Measurements from ENCODE around the gene ERF. TPM values are rescaled to one million over a fixed set of nuclear protein-coding genes. Genes with fewer than 3 reads are reported as not detected.

ERF gene
- polyA plus RNA-seq, 1 donor, result 34.5 TPM

DNA sequence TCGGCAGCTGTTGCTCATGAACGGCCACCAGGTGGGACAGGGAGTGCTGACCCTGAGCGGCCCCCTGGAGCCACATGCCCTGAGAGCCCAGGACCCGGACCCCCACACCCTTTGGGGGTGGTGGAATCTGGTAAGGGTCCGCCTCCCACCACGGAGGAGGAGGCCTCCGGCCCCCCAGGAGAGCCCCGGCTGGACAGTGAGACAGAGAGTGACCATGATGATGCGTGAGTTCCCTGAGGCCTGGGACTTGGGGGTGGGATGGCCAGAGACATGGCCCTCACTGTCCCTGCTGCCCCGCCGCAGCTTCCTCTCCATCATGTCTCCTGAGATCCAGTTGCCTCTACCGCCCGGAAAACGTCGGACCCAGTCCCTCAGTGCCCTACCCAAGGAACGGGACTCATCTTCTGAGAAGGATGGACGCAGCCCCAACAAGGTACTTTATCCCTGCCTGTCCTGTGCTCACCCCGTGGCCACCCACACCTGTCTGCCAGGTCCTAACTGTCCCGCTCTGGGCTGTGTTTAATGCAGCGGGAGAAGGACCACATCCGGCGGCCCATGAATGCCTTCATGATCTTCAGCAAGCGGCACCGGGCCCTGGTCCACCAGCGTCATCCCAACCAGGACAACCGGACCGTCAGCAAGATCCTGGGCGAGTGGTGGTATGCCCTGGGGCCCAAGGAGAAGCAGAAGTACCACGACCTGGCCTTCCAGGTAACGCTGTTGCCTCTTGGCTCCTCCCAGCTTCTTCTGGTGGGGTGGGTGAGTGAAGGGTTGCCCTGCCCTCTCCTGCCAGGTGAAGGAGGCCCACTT lies 32.3 kb upstream of the ERF start:
- DNase-seq, result no peak

DNA sequence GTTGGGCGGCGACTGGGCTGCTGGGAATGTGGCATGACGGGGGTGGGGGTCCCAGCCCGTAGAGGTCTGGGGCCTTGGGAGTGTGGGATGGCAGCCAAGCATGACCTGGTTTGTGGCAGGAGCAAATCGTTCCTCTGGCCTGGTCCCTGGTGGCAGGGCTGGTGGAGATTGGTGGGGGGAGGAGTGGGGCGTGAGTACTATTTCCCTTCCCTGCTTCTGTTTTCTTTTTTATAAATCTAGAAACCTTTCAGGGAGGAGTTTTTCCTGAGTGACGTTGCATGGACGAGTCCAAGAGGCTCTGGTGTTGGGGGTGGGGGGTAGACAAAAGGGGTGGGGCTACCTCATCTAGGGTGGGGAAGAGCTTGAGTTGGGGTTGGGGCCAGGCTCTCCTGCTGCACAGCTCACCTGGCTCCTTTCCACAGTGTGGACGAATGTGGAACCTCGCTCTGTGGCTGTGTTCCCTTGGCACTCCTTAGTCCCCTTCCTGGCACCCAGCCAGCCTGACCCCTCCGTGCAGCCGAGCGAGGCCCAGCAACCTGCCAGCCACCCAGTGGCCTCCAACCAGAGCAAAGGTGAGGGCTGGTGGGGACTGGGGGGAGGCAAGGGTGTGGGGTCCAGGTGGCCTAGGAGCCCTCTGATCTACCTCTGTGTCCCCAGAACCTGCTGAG lies 31.6 kb upstream of the ERF start:
- peak; percentile 45 for DNase-seq

DNA sequence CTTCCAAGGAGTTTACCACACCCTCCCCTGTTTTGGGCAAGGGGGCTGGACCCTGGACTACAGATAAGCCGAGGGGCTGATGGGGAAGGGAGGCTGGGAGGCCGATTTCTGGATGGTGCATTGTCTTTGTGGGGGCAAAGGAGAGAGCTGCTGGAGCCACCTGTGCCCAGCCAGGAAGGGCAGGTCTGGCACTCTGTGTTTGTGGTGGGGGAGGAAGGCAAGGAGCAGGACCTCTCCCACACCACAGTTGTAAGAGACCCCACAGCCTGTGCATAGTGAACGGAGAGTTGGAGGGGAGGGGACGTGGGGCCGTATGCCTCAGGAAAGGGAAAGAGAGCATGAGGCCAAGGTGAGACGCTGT lies 31.0 kb upstream of the ERF start:
- no peak for DNase-seq

DNA sequence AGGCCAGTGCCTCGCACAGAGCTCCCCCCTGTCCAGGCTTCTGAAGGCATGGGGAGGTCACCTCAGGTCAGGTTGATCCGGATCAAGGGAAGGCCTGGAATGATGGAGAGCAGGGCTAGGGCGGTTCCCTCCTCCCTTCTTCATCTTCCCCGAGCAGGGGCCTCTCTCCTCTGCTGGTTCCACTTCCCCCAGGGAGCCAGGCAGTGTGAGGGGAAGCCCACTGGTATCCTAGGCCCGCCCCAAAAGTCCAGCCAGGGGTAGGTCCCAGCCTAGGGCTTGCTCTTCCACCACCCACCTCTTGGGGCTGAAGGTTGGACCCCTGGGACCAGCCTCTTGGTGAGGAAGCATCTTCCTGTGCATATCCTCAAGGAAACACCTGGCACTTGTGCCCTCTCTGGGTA lies 30.6 kb upstream of the ERF start:
- no peak for DNase-seq

DNA sequence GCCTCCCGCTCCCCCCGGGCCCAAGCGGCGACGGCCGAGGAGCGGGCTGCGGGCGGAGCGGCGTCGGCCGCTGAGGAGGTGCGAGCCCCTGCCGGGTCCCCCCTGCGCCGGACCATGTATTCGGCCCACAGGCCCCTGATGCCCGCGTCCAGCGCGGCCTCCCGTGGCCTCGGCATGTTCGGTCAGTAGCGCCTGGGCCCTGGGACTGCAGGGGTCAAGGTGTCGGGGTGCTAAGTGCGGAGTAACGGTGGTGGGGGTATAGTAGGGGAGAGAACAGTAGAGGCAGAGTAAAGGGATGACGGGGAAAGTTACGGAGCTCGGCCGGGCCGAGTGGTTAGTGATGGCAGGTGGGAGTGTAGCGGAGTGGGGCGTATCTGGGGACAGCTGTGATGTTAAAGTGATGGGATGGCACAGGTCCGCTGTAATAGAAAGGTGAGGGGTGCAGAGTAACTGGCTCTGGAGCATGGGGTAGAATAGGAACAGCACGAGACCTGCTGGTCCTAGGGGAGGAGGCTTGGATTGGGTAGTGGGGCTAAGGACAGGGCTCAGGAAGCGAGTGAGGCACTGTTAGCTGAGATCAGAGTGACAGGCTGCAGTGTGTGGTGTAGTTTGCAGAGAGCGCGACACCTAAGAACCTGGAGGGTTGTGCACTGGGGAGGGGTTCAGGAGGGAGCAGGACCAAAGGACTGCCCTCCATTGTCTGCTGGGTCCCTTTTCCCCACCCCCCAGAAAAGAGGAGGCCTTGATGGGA lies 29.8 kb upstream of the ERF start:
- DNase-seq, result no peak

DNA sequence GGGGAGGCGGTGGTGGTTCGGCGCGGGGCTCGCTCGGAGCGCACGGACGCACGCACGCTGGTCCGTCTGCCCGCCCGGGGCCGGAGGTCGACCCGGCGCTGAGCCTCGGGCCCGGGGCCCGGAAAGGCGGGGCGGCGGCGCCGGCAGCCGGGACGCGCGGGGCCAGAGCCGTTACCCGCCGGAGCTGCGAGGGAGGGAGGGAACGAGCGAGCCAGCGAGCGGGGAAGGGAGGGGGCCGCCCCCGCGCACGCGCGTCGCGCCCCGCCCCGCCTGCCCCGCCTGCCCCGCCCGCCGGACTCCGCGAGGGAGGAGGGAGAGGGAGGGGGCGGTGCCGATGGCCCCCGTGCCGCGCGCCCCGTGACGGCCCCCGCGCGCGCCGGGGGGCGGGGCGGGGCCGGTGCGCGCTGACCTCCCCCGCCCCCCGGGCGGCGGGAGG lies 29.2 kb upstream of the ERF start:
- DNase-seq, result peak; percentile 84

DNA sequence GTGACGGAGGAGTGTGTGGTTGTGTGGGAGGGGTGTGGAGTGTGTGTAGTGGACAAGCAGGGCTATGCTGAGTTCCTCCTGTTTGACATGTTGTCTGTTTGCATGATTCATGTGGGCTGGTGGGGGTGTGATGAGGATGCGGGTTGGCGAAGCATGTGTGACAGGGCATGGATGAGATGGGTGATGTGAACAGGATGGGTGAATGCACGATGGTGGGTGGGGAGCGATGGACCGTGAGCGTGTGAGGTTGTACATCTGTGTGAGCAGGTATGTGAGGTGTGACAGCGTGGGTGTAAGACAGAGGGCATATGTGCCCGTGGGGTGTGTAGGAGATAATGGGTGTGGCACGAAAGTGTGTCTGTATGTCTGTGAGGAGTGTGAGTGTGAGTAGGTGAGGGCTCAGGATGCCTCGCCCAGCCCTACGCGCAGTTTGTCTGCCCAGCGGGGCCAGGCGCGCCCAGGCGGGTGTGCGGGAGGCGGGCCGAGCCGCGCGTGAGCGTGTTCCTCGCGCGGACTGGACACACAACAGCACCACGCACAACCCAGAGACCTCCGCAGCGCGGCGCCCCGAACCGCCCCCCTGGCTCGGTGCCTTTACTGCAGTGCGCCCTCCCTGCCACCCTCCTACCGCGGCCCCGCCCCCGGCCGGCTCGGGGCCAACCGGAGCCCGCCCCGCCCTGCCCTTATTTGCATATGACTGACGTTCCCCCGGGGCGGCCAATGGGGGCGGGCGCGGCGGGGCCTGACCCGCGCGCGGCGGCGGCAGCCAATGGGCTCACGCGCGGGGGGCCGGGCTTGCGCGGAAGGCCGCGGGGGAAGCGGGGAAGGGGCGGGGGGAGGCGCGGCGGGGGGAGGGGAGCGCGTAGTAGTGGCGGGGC lies 28.5 kb upstream of the ERF start:
- DNase-seq, result peak; percentile 97

DNA sequence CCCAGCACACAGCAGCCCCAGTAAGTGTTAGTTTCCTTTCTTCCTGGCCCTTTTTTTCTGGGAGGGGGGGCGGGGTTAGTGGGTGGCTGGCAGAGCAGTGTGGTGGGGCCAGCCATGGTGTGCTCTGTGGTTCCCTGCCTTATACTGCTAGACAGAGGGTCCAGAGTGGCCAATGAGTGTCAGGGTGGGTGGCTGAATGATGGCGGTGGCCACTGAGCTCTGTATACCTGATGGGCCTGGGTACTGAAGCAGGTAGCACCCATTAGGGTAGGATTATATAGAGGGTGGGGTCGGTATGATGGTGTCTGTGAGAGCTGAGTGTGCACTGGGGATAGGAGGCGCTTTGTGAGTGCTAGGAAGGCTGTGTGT lies 27.9 kb upstream of the ERF start:
- DNase-seq, result no peak

DNA sequence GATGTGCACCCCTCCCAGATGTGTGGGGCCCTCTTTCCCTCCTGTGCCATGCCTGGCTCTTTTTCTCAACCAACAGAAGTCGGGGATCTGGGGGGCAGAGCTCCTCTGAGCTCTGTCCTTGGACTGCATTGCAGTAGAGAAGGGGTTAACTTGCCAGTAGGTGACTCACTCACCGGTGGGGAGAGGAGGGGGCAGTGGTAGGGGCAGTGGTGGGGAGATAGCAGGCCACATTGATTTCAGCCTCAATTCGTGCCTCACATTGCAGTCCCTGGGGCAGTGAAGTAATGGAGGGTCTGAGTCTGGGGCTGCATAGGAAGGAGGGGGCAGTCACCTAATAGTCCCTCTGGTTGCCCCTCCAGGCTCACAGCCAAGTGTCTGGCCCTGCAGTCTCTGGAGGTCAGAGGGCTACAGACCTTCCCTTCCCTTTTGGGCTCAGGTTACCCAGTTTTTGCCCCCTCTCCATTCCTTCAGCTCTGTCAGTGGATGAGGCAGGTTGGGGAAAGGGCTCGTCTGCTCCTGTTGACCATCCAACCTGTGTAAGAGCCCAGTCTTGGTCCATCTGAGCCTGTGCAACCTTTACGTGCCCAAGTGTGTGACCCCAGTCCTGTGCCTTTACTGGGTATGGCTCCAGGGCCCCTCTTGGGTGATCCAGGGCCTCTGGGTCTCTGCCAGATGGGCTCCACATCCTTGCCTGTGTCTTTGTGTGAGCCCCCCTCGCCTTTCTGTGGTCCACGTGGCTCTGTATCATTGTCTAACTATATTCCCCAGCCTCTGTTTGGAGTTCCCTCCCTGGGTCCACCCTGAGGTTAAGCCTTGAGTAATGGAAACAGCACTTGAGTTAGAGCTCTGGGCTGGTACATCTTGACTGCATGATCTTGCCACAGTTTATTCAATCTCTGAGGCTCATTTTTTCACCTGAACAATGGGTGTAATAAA lies 27.2 kb upstream of the ERF start:
- no peak for DNase-seq

DNA sequence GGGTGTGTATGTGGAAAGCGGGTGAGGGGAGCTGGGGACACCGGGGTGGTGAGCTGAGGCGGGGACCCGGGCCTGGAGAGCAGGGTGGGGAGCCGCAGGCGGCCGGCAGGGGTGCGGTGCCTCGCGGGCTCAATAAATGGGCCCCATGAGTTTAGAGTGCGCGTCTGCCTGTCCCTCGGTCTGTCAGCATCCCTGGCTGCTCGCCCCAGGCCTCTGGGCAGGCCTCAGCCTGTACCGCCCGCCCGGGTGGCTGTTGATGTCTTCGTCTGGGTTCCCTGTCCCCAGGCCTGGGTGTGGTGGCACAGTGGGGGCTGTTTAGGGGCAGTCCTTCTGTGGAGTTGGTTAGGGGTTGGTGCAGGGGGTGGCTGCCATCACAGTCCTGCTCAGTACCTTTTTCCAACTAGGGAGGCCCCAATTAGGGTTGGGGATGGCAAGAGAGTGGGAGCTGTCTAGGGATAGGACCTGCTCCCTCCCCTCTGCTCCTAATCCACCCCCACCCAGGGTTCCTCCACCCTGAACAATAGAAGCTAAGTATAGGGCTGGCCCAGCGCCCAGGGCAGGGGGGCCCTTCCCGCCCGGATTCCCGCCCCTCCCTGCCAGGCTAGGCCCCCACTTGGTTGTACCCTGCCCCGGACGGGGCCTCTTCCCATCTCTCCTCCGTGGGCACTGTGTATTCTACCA lies 26.4 kb upstream of the ERF start:
- DNase-seq, result peak; percentile 53

DNA sequence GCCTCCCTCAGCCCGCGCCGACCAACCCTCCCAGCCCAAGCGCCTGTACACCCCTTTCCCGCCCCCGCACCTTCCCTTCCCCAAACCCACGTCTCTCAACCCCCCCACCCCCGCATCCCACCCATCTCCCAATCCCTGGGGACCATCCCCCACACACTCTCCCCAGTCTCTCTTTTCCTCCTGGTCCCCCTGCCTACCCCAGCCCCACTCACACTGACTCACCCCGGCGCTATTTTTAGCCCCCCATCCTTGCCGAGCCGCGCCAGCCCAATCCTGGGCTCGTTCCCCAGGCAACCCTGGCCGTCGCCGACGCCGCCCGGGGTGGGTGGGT lies 25.9 kb upstream of the ERF start:
- DNase-seq, result no peak

DNA sequence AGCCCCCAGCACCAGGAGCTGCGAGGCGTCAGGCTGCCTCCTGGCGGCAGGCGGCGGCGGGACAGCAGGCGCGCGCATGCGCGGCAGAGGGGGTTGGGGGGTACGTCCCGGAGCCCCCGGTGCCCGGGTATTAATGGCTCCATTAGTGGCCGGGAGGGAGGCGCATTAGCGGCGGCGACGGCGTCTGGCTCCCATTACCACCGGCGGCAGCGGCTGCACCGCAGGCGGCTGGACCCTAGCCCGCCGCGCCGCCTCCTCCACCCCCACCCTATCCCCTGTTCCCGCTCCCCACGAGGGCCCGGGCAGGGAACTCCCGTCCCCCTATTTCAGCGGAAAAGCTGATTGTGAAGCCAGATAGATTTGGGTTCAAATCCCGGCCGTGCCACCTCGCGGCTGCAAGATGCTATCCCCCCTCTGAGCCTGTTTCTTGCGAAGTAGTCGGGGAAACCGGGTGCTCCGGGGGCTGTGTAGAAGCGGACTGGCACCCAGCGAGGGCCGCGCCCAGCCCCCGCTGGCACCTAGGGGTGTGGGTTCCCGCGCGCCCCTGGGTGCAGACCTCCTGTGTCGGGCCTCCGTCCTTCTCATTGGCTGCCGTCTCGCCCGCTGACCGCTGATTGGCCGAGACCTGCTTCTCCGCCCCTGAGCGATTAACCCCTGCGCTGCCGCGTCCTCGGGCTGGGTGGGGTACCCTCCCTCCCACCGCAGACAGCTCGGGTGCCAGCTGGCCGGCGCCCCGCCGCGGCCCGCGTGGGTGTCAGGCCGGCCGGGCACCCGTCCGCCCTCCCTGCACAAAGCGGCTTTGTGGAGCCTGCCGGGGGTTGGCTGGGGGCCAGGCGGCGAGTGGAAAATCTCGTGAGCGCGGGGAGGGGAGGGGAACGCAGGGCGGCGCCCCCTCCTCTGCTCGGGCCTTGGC lies 25.2 kb upstream of the ERF start:
- DNase-seq, result peak; percentile 93

DNA sequence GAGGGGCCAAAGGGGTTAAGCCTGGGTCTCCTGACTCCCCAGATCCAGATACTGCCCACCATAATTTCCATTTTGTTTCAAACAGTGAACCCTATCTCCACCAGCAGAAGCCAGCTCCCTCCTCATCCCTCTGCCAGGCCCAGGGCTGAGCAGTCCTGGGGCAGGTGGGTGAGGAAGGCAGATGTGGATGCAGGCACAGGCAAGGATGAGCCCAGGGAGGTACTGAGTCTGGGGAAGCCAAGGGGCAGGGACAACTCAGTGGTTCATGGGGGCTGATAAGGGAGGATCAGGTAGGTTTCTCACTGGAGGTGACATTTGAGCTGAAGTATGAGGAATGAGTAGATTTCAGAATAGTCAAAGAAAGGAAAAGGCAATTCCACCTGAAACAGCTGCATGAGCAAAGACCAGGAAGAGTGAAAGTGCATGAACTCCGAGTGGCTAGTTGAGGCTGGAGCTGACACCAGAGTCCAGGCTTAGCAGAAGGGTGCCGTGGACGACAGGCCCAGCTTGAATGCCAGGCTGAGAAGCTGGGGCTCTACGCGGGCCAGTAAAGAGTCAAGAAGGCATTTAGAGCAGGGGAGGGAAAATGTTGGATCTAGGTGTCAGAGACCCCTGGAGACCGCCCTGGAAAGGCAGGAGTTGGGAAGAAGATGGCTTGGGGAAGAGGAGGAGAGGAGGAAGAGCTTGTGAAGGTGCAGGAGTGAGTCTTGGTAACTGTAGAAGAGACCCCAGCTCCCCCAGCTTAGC lies 24.4 kb upstream of the ERF start:
- no peak for DNase-seq

DNA sequence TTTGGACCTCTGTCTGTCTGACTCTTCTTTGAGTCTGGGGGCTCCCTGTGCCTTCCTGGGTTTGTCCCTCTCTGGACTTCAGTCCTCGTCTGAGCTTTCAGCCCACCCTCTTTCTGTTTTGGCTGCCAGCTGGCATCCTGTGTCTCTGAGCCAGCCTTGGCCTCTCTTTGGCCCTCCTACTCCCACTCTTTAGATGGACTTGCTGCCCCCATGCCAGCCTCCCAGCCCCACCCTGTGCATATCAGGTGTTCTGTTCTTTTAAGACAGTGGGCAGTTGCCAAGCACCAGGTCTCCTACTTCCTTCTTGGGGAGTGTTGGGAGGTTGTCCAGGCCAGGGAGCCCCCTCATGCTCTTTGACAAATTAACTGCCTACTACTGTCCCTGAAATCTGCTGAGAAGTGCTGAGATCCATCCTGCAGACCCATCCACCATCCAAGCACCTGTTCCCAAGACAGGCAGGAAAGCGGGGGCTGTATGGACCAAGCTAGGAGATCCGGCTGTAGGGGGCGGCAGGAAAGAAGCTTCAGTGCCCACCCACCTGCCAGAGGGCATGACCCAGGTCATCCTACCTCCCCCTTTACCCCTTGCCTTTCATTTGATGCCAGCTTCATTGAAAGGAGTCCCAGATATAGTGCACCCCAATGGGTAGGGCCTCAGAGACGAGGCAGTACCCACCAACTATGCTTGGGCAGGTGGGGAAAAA lies 23.7 kb upstream of the ERF start:
- DNase-seq, result no peak

DNA sequence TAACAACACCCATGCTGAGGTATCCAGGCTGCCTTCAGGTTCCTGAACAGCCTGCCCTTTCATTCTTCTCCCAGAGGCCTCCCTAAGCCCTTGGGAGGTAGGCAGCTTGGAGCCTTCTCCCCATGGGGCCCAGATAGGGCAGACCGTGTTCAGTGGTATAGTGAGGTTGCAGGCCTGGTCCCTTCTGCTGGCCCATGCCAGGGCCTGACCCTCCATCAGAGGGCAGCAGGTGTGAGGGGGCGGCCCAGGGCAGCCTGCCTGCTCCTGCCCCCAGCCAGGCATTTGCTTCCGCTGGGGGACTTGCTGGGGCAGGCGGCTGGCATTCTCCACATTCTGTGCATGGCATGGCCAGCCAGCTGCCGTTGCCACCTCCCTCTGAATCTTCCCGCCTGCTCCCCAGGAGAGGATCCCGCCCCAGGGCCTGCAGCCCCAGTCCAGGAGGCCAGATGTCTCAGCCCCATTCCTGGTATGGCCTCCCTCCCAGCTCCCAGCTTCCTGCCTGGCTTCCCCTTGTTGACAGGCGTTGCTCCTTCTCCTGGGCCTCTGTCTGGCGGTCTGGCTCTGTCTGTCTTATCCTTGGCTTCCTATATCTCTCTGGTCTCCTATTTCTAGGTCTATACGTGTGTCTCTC lies 23.0 kb upstream of the ERF start:
- peak; percentile 48 for DNase-seq

DNA sequence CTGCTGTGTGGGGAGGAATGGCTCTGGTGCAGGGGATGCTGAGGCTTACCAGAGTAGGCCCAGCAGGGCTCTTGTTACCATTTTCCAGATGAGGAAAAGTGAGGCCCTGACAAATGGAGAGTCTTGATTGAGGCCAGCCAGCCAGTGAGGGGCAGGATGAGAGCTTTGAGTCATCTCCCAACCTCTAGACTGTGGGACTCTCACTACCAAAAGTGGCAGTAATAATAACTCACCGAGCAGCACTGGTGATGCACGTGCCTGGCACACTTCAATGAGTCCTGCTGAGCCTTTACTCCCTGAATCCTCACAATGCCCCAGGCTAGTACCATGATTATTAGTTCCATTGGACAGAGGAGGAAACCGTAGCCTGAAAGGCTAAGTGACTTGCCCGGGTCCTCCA lies 21.9 kb upstream of the ERF start:
- DNase-seq, result no peak

DNA sequence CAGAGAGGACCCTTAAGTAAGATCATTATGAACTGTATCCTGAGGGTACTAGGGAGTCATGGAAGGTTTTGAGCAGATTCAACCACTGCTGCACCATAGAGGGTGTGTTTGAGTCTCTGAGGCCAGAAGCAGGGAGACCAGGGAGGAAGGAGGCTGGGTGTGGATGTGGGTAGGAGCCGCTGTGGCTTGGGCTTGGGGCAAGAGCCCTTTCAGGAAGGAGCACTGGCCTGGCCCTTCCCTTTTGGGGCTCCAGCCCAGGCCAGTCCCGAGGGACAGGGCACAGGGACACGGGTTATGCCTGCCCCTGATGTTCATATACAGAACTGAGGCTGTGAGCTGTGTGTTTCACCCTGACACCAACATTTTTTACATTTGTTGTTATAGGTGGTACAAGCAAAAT lies 21.4 kb upstream of the ERF start:
- no peak for DNase-seq

DNA sequence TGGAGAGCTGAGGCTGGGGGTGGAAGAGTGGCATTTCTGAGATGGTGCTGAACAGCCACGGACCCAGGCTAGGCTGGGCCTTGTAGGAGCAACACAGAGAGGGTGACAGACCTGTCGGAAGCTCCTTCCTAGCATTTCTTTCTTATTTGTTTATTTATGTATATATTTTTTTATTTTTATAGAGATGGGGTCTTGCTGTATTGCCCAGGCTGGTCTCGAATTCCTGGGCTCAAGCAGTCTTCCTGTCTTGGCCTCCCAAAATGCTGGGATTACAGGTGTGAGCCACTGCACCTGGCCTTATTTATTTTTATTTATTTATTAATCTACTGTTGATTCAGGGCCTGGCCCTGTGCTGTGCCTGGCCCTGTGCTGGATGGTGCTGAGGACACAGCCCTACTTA lies 20.6 kb upstream of the ERF start:
- DNase-seq, result no peak
